RCC 7860 (cell line): ENCODE results near the gene SORD.
"Not testable (repeated sequence)": the region's sequence is repeated elsewhere in the genome, so short reads cannot be mapped to it uniquely, and the experiment has no call there.

ENCODE experiments used
- DNase-seq: peaks from one replicate; pipeline ENCODE4 v3.0.0-alpha.2; 2015; ENCODE audit warnings: low spot score
- FAIRE-seq: peaks from 2 replicates; lab custom pipeline; 2012; peaks lifted over from hg19 to GRCh38; lab: Jason Lieb, UNC

SORD gene

DNA sequence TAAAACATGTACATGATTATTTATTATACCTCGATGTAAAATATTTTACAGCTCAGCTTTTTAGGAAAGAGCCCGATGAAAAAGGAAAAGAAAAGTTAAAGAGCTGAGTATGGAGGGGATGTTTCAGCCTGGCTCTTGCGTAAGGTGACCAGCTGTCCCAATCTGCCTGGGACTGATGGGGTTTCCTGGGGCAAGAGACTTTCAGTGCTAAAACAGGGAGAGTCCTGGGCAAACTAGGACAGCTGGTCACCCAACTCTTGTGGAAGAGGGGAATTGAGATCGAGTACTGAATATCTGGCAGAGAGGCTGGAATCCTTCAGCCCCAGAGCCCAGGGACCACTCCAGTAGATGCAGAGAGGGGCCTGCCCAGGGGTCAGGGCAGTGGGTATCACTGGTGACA is 70.0 kb downstream of the SORD start:
- DNase-seq = no peak
- FAIRE-seq = no peak

- FAIRE-seq (no peak), DNase-seq (no peak)
Observed at GRCh38 chr15:45093622-45094357, 70.8 kb downstream of the SORD start.

GRCh38 chr15:45094358-45094730 is 71.3 kb downstream of the SORD start:
- no peak for DNase-seq
- no peak for FAIRE-seq

DNA sequence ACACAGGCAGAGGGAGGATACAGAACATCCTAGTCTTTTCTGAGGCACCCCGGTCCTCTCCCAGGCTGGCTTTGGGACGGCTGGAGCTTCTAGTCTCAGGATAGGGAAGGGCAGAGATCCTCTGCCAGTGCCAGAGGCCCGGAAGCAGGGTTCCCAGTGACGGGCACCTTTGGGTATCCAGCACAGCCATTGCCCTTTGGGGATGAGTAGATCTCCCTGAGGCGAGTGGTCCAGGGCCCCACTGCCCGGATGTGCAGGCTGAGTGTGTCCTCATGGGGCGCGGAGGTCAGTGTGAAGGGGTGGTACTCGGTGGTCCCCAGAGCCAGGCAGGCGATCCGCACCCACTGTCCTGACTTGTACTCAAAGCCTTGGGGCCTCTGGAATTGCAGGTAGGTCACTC is 72.7 kb downstream of the SORD start:
- no peak for DNase-seq

DNA sequence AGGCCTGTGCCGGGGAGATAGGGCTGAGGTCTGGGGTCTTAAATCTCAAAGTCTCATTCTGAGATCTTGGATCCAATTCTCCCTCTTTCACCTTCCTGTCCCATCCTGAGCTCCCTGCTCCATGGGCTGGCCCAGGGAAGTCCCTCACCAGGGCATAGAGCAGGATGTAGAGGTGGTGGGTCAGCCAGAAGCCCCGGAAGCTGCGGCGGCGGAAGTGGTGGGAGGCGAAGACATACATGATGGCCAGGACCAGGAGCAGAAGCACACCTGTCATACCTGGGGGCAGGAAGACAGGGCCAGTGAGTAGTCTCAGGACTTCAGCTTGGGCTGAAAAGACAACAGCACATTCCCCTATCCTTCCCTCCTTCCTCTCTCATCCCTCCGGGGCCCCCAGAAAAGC is 74.5 kb downstream of the SORD start:
- no peak for FAIRE-seq
- DNase-seq = no peak

More for the DNA sequence above, 72.7 kb downstream of the SORD start:
- no peak for FAIRE-seq

- FAIRE-seq (no peak), DNase-seq (no peak)
Observed at GRCh38 chr15:45099549-45100165, 76.7 kb downstream of the SORD start.

- FAIRE-seq = no peak
- no peak for DNase-seq
Observed at GRCh38 chr15:45100884-45101625, 78.1 kb downstream of the SORD start.

- DNase-seq (no peak), FAIRE-seq (no peak)
Observed at GRCh38 chr15:45101749-45102148, 78.8 kb downstream of the SORD start.

DNA sequence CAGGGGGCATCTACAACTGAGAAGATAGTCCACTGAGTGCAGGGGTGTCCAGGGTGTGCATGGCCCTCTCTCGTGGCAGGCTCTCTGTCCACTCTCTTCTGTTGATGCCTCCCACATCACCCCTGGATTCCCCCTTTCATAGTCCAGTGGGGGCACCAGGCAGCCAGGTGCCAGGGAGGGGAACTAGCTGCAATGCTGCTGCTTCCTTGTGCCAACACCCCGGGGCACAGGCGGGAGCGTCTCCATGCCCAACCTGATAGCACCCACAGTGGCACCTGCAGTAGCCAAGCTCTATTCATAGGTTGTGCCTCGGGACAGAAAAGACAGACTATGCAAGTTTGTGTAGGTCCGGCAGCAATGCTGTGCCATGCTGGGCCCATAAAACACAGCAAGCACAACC is 79.2 kb downstream of the SORD start:
- DNase-seq (no peak), FAIRE-seq (no peak)

- not testable (repeated sequence) for DNase-seq, FAIRE-seq
Observed at GRCh38 chr15:45104170-45104569, 81.2 kb downstream of the SORD start.

GRCh38 chr15:45105586-45105985 is 82.6 kb downstream of the SORD start:
- no peak for FAIRE-seq

GRCh38 chr15:45106002-45106790 is 83.2 kb downstream of the SORD start:
- FAIRE-seq (no peak), DNase-seq (no peak)

More at GRCh38 chr15:45105586-45105985, 82.6 kb downstream of the SORD start:
- DNase-seq = no peak

- FAIRE-seq (no peak), DNase-seq (no peak)
Observed at GRCh38 chr15:45107941-45108630, 85.1 kb downstream of the SORD start.

GRCh38 chr15:45110256-45110820 is 87.3 kb downstream of the SORD start:
- FAIRE-seq (no peak), DNase-seq (no peak)

DNA sequence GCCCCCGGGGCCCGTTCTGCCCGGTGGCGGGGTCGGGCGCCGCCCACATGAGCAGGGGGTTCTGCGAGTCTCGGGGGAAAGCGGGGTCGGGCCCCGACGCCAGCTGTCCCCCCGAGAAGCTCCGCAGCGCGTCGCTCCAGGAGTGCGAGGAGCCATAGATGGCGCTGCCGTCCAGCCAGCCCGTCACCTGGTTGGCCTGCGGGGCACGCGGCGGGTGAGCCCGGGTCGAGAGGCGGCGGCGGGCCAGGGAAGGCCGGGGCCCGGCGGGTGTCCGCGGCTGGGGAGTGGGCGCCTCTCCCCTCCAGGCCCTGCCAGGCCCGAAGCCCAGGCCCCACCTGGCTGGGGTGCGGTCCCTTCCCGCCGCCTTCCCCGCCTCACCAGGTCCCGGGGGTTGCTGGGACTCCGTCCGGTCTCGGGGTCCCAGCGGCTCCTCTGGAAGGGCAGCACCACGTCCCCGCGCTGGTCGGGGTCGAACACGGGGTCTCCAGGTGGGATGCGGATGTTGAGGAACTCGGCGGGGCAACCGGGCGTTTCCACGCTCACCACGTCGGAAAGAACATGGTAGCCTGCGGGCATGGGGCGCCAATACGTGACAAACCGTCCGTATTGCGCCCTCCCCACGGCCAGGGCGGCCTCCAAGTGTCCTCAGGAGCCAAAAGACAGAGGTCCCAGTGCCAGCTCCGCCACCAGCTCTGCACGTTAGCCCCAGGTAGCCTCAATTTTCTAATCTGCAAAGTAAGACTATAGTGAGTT is 88.6 kb downstream of the SORD start:
- no peak for DNase-seq
- FAIRE-seq = no peak

DNA sequence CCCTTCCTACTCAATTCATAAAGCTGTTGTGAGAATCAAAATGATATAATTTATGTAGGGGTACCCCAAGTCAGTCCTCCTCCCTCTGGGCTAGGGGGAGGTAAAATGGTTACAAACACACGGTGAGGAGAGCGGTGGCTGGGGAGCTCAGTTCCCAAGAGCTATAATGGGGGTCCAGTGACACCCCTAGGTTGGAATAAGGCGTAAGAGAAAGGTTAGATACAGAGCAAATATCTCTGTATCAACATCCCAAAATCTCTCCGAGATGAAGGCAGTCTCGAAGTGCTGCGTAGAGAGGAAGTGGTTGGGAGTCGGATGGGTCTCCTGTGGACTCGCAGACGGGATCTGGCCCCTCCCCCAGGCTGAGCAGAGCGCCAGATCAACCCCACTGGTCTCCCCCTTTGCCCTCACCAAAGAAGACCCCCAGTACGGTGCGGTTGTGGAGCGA is 89.2 kb downstream of the SORD start:
- DNase-seq (no peak), FAIRE-seq (no peak)

DNA sequence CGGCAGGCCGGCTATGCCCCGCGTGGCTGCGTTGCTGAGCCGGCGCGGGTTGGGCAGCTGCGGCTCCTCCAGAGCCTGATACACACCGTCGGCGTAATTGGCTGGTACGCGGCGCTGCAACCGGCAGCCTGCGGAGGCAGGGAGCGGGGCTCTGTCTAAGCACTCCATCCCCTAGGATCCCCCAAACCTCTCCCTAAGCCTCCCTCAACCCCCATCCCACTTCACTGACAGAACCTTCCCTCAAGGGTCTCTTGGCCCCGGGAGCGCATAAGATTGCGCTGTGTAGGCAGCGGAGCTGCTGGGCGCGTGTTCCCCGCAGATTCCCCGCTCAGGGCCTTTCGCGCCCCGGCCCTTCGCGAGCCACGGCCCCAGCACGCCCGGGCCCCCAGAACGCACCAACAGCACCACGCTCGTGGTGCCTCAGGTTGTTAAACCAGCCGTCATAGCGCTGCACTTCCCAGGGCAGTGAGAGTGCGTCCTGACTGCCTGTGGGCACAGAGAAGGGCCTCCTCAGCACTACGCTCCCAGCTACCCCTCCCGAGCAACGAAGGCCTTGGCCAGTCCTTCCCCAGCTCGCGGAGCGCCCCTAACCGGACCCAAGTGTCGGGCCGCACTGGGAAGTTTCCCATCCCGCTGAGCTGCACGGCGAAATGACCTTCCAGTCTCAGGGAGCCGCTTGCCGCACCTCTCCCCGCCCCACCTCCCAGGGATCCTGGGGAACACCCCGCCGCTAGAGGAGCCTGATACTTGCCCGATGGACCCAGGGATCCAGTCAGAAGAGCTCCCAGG is 89.8 kb downstream of the SORD start:
- DNase-seq = no peak
- no peak for FAIRE-seq

GRCh38 chr15:45113380-45113990 is 90.5 kb downstream of the SORD start:
- DNase-seq (no peak), FAIRE-seq (no peak)
